Measurements from ENCODE around the gene TCTN2. TPM values are rescaled to one million over a fixed set of nuclear protein-coding genes. Genes with fewer than 3 reads are reported as not detected.

Gene TCTN2
- total RNA-seq, 1 donor from 2014 or later: 2.6 TPM

DNA sequence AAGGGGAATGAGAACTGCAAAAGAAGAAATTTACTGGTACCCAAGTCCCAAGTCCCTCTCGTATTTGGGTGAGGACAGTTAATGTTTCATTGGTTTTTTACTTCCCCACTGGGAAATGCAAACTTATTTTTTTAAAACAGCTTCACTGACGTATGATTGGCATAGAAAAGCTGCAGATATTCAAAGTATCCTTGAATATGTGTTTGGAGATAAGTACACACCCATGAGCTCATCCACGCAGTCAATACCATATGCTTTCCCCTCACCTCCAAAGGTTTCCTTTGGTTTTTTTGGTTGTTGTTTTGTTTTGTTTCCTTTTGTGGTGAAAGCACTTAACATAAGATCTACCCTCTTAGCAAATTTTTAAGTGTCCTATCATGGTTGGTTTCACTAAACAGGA lies 13.1 kb downstream of the TCTN2 start:
- intact Hi-C loops (cut with micrococcal nuclease): no loop called here

DNA sequence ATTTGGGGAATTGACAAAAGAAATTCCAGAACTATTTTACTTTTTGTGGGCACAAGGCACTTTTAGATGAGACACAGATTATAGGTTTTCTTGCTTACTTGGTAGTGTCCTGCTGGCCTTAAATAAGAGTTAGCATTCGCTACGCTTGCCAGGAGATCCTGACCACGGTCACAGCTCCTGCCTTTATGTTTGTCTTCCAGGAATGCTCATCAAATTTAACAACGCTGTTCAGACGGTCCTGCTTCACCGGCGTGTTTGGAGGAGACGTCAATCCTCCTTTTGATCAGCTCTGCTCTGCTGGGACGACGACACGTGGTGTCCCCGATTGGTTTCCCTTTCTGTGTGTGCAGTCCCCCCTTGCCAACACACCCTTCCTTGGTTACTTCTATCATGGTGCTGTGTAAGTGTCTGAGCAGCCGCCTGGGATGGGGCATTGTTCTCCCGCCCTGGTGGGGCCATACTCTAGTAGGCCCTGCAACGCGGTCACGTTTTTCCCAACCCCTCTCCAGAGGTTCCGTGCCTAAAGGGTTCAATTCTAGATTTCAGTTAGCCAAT lies 15.8 kb downstream of the TCTN2 start:
- intact Hi-C loops (cut with micrococcal nuclease): no loop called here

DNA sequence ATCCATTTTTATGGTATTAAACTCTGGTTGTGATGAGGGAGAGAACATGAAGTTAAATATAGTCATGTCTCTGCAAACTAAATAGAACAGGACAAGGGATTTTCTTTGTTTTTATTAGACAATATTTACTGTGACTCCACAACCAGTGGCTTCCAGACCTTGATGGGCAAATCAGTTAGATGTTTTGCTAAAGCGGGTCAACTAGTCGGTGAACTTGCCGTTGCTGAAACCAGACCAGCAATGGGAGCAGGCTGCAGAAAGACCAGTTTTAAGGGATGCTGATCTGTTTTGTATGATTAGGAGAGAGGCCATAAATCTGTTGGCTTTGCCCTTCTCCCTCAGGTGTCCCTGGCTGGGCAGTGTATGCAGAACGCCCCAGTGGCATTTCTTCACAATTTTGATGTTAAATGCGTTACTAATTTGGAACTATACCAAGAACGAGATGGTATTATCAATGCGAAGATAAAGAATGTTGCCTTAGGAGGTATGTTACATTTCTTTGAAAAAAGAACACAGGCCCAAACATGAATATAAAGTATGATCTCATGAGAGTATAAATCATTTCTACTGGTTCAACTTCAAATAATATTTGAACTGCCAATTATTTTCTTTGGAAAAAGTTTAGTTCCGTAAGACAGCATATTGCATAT lies 19.4 kb downstream of the TCTN2 start:
- intact Hi-C loops (cut with micrococcal nuclease): no loop called here

DNA sequence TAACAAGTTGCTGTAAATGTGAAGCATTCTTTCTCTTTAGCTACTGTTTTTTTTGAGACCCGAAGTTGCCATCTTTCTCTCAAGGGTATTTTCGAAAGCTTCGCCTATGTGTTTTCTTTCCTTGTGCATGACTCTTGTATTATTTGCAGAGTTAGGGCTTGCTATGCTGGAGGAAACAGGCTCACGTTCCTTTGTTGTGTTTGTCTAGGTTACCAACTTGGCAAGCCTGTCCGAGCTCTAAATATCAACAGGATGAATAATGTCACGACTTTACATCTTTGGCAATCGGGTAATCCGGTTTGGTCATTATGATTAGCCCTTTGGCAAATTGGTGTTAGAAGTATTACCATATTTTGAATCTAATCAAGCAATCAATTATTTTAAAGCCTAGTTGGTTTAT lies 25.3 kb downstream of the TCTN2 start:
- intact Hi-C loops (cut with micrococcal nuclease): no loop called here

DNA sequence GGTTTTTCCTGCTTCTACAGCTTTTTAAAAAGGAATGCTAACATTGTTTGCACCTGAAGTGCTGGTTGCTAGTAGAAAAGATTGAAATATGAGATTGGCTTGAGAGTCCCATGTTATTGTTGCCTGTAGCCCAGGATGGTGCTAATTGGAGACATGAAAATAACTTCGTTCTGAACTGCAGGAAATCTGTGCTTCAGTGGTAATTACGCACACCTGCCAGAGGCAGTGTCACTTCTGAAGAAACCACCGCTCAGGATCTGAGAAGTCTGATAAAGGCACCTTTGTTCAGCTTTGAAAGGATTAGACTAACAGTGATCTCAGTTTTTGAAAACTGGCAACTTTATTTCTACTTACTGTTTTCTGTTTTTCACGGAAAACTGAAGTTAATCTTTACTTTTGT lies 25.7 kb downstream of the TCTN2 start:
- intact Hi-C loops (cut with micrococcal nuclease): no loop called here

DNA sequence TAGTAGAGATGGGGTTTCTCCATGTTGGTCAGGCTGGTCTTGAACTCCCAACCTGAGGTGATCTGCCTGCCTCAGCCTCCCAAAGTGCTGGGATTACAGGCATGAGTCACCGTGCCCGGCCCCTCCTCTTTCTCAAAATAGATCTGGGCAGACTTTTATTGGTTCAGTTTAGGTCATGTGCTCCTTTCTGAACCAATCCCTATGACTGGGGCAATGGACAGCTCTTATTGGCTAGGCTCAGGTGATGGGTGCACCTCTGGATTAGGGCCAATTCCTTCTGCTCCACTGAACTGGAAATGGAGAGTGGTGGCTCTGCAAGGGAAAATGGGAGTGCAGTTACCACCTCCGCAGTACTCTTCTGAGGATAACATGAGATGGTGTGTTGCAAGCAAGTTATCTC lies 35.0 kb downstream of the TCTN2 start:
- intact Hi-C loops (cut with micrococcal nuclease): no loop called here

DNA sequence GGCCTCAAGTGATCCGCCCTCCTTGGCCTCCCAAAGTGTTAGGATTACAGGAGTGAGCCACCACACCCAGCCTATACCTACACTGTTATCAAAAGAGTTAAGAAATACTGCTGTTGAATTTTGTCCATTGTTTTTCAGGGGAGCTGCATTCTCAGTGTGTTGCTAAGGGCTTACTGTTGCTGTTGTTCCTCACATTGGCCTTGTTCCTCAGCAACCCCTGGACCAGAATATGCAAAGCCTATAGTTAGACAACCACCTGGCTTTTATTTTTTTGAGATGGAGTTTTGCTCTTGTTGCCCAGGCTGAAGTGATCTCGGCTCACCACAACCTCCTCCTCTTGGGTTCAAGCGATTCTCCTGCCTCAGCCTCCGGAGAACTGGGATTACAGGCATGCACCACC lies 36.6 kb downstream of the TCTN2 start:
- intact Hi-C loops (cut with micrococcal nuclease): no loop called here

DNA sequence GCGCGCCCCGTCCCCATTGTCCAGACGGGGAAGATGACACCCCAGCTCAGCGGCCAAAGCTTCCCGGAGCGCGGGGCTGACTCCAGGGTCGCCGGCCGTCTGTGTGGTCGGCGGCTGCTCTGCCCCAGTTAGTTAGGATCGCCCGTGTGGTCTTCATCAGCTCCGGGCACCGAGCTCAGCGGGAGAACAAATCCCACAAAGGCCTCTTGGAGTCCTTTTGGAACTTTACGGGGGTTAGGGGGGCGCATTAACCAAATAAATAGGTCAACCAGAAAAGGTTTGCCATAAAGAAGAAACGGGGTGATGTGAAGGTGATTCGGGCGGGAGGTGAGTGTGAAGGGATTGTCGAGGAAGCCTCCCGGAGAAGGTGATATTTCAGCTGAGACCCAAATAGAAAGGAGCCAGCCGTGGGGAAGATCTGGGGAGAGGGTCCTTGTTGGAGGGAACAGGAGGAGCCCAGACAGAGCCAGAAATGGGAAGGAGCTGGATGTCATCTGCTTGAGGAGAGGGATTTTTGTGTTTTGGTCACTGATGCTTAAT lies 41.9 kb downstream of the TCTN2 start:
- intact Hi-C loops (cut with micrococcal nuclease): loop anchor here (2.0 kb wide), 1 partner anchor 276 kb away; the partner anchor contains the start of gene RILPL2

DNA sequence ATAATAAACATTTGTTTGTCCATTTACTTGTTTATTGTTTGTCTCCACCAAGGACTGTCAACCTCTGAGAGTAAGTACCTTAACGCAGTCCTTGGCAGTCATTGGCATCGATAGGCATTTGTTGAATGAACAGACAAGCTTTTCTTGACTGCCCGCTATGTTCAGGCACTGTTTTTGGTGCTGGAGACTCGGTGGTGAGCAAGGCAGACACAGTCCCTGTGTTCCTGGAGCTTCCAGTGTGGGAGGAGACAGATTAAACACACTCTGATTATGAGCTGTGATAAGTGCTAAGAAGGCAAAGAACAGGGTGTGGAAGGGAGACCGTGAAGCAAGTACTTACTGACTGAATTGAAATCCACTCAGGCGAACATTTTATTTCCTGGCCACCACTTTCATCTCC lies 42.5 kb downstream of the TCTN2 start:
- intact Hi-C loops (cut with micrococcal nuclease): loop anchor here (2.0 kb wide), 1 partner anchor 277 kb away; the partner anchor contains the start of gene RILPL2

DNA sequence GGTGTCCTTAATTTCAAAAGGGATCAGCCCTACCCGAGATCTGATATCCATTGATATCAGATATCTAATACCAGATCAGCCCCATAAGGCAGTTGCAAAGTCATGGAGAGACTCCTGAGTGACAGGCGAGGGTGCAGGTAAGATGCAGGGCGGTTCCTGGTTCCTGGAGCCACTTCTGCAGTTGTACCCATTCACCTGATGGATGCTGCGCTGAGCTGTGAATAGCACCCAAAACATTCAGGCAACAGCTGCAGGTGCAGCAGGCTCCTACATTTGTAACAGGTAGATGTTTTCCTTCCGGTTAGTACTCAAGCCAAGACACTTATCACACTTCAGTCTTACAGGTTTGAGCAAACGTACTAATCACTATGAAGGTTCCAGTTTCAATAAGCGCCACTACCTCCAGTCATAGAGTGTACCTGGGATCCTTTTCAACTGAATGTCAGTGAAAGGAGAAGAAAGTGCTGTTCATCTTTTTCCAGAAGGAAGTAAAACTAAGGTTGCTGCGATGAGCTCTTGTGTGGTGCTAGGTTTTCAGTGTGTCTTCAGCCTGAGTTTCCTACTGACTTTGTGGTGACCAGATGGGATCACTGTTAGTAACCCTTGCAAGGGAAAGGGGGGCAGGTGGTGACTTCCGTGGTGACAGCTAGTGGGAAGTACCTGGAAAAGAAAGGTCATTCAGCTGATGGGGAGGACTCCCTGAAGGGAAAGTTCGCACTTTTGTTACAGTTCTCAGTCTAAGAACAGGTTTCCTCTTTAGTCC lies 43.1 kb downstream of the TCTN2 start:
- intact Hi-C loops (cut with micrococcal nuclease): loop anchor here (1.0 to 2.0 kb wide), 2 partner anchors 81 to 277 kb away; partner anchors contain the start of genes EIF2B1, GTF2H3 and RILPL2

DNA sequence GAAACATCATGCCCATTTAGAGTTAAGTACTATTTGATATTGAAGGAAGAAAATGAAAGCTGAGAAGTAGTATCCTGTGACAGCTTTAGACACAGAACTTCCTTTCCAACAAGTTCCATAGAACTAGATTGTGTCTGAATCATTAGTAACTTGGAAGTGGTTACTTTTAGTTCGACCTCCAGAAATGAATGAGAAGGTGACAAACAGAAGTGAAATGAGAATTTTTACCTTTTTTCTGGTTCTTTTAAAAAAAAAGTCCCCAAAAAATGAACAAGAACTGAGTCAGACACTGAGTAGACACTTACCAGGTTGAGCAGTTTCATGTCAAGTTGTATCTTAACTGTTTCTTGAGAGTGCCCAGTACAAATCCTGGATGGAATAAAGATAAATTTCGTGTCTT lies 44.3 kb downstream of the TCTN2 start:
- intact Hi-C loops (cut with micrococcal nuclease): no loop called here

DNA sequence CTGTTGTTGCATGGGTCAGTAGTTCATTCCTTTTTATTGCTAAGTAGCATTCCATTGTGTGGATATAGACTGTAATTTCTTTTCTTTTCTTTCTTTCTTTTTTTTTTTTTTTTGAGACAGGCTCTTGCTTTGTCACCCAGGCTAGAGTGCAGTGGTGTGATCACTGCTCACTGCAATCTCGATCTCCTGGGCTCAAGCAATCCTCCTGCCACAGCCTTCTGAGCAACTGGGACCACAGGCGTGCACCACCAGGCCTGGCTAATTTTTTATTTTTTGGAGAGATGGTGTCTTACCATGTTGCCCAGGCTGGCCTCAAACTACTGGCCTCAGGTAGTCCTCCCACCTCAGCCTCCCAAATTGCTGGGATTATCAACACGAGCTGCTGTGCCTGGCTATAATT lies 46.4 kb downstream of the TCTN2 start:
- intact Hi-C loops (cut with micrococcal nuclease): no loop called here

DNA sequence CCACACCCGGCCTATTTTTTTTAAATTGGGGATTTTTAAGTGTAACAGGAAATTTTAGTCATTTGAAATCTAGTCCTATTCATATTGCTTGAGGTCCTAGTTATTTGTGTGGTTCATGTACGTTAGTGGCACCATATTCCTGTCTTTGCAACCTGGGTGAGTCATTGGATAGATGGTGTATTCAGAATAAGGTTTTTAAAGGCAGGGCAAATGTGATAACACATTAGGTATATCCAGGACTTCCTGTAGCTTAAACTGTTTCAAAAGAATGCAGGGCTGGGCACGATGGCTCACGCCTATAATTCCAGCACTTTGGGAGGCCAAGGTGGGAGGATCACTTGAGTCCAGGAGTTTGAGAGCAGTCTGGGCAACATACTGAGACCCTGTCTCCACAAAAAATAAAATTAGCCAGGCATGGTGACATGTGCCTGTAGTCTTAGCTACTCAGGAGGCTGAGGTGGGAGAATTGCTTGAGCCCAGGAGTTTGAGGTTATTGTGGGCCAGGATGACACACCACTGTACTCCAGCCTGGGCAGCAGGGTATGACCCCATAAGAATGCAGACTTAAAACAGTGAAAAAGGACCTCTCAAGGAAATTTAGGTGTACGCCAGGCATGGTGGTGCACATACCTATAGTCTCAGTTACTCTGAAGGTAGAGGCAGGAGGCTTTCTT lies 49.4 kb downstream of the TCTN2 start:
- intact Hi-C loops (cut with micrococcal nuclease): no loop called here

DNA sequence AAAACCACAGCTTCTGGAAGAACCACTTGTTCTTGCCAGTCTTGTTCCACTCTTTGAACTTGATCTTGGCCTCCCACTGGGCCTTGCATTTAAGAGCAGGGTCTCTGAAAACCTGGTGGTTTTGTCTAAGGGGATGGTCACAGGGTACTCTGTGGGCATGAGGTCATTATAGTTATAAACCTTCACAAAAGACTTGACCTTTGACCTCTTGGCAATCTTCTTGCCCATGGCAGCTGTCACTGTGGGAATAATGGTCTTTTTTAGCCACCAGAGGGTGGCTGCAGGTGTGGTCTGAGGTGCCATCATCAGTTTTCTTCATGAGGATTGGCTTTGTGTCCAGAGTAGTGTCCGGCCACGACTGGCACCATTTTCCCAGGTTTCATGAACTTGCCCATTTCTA lies 50.3 kb downstream of the TCTN2 start:
- intact Hi-C loops (cut with micrococcal nuclease): no loop called here

DNA sequence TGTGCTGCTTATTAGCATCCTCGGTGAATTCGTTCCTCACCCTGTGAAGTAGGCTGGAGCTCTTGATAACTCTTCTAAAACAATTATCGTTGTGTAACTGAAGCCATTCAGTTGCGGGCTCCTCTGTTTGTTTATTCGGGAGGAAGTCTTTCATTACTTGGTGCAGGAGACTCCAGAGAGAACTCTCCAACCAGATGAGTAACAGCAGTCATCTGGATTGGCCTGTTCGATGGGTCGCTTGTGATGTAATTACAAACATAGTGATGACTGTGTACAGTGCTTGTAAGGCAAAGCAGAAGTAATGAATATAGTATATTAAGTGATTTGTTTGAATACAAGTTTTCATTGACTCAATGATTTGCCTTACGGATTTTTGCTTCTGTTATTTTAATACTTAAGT lies 52.1 kb downstream of the TCTN2 start:
- intact Hi-C loops (cut with micrococcal nuclease): no loop called here

DNA sequence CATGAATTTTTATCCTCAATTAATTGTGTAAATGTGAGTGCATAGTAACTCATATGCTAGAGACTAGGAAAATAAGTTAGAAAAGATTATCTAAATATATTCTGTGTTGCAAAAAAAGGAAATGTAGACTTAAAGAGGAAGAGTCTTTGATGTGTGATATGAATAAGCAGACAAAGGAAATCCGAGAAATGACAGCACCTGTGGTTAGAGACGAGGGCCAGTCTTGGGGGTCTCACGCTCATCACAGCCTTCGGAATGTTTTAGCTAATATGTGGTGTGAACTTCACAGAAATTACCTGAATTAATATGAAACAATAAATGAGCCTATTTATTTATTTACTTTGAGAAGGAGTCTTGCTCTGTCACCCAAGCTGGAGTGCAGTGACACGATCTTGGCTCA lies 52.9 kb downstream of the TCTN2 start:
- intact Hi-C loops (cut with micrococcal nuclease): no loop called here

DNA sequence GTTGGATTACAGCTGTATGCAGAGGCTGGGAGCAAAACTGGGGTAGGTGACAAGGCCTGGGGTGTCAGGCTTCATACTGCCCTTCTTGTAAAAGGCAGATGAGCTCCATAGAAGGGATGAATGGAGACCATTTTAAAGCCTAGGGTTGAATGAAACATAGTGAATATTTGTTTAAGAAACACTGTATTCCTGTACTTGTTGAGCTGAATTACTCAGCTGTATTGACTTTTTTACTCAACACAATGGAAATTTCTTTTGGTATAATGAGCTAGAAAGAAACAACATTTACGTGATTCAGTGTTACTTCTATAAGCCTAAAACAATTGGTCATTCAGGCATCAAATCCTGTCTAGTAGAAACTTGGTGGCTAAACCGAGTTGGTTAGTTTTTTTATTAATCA lies 55.3 kb downstream of the TCTN2 start:
- intact Hi-C loops (cut with micrococcal nuclease): no loop called here

DNA sequence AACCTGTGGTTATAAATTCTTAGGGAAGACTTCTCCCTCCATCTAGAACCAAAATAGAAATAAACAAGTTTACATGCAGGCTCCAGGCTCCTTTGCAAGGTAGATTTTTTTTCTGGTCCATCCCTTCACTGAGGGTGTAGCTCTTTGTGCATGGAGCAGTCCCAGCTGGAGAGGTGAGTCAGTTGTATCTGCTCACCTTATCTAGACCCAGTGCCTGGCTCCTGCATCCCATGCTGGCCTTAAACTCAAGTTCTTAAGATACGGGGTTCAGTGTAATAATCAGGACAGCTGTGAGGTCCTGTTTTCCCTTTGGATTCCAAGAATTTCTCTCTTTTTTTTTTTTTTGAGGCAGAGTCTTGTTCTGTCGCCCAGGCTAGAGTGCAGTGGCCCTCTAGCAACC lies 56.0 kb downstream of the TCTN2 start:
- intact Hi-C loops (cut with micrococcal nuclease): no loop called here

DNA sequence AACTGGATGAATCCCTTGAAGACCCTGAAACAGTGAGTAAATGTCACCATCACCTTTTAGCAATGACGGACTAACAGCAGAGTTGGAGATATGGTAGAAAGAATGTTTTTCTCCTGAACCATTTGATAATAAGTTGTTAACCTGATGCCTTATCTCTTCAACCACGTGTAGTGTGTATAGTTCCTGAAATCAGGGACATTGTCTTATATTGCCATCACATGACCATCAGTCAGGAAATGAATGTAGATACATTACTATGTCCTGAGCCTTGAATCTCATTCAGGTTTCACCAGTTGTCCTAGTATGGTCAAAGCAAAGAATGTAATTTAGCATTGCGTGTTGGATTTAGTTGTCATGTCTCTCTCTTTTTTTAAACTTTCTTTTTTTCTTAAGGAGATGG lies 57.0 kb downstream of the TCTN2 start:
- intact Hi-C loops (cut with micrococcal nuclease): no loop called here

DNA sequence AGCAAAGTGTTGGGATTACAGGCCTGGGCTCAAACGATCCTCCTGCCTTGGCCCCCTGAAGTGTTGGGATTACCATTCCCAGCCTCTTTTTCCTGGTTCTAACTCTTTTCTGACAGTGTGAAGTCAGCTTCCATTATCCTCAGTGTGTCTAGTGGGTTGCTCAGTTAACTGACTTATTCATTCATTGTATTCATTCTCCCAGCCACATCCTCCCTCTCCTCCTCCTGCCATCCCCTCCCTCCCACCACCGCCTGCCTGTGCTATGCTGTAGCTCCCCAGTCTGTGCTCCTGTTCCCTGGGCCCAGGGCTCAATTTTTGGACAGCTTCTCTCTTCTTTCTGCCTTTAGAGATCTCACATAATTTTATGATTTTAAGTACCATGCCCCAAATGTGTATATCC lies 60.7 kb downstream of the TCTN2 start:
- intact Hi-C loops (cut with micrococcal nuclease): no loop called here

DNA sequence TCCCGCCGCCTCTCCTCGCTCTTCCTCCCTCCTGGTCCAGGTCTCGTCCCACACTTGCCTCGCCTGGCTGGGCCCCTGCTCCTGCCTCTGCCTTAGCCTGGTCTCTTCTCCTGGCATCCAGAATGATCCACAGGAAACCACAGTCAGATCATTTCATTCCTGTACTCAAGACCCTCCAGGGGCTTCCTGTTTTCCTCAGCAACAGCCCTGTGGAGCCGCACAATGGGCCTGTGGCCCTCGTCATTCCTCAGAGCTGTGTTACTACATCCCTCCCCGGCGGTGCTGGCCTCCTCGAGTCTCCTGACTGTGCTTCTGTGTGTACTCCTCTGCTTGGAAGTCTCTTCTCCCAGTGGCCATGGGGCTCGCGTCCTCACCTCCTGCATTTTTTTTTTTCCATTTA lies 61.3 kb downstream of the TCTN2 start:
- intact Hi-C loops (cut with micrococcal nuclease): no loop called here

DNA sequence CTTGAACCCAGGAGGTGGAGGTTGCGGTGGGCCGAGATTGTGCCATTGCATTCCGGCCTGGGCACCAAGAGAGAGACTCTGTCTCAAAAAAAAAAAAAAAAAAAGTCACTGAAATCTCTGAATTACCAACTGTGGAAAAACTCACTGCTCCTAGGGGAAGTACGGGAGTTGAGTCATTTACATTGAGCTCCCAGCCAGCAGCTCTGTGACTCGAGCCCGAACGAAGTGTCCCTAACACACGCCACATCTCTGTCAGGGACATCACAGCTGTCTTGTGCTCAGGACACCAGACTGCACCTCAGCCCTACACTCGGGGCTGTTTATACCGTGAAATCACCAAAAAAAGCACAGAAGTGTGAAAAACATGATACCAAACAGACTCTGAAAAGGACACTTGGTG lies 62.3 kb downstream of the TCTN2 start:
- intact Hi-C loops (cut with micrococcal nuclease): no loop called here
